ENCODE results near the gene BACH2. TPM values are rescaled to one million over a fixed set of nuclear protein-coding genes. Genes with fewer than 3 reads are reported as not detected.

Gene BACH2
- total and polyA plus RNA-seq, 2 of the 8 experiments (the other 6 are each of a cell fraction or from before 2014, with no cell fraction given) = 1.9 to 5.9 TPM

DNA sequence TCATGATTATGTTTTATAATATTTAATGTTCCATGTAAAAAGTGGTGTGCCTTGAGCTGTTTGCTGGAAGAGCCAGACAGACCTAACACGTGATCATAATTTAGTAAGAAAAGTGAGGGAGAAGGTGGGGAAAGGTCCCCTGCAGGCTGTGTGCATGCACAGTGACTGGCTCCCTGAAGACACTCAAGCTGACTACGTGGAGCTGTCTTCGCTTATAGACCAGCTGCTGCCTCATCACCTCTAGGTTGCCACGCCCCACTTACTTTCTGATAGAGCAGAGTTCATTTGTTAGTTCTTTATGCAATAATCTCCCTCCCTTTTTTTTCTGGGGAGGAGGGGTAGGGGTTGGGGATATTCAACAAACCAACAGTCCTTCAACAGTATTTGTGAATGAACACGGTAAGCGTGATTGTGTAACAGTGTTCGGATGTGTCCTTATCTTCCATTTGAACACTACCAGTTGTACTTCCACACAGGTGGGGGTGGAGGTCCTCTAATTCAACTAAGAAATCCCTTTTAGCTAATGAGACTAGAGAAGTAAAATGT lies 157.3 kb downstream of the BACH2 start:
- Histone ChIP-seq H2AK5ac (ENCODE audit: low read depth, low read length) (no peak overlapping the region), H3K23ac (ENCODE audit: insufficient read length) (no peak overlapping the region), H3K4ac (replicated peaks; ENCODE audit: insufficient read length, low read depth, low read length) (no peak overlapping the region), H2BK15ac (ENCODE audit: low read length) (no peak overlapping the region), H3K4me1 (replicated peaks in 1 of 4; ENCODE audit: control insufficient read depth in 3 of 4, insufficient read depth in 4 of 4, low read length in 3 of 4) (no peaks in the 10 kb centered on the region), H2BK120ac (replicated peaks; ENCODE audit: low read depth, low read length) (no peak overlapping the region), H3K27ac (ENCODE audit: low read depth, low read length) (no peak overlapping the region), H4K91ac (replicated peaks; ENCODE audit: insufficient read length, low read length) (no peak overlapping the region), H4K5ac (ENCODE audit: insufficient read length, low read depth, low read length) (no peak overlapping the region), H2BK20ac (ENCODE audit: low read length) (no peak overlapping the region), H3K4me3 (ENCODE audit: extremely low read depth in 1 of 4, insufficient read depth in 2 of 4, low read depth in 3 of 4, low read length in 4 of 4) (no peak overlapping the region), H3K27me3 (replicated peaks in 1 of 4; ENCODE audit: control insufficient read depth in 3 of 4, extremely low read depth in 1 of 4, insufficient read depth in 3 of 4, low read length in 3 of 4) (no peaks in the 10 kb centered on the region), H3K79me1 (ENCODE audit: low read depth, low read length) (no peaks in the 10 kb centered on the region), H3K9me3 (ENCODE audit: insufficient read depth in 2 of 2, low read depth in 1 of 2, low read length in 1 of 2) (no peaks in the 10 kb centered on the region), H3K23me2 (ENCODE audit: low read depth, low read length) (no peaks in the 10 kb centered on the region; the same call in 1 of the 2 replicates), H3K79me2 (ENCODE audit: control insufficient read depth in 1 of 2, insufficient read depth in 2 of 2, low read length in 2 of 2) (no peaks in the 10 kb centered on the region), H3K18ac (ENCODE audit: extremely low read depth, low read length) (no peak overlapping the region), H3K14ac (ENCODE audit: insufficient read length) (no peak overlapping the region), H3K56ac (replicated peaks; ENCODE audit: insufficient read length, low read depth, low read length) (no peak overlapping the region), H3K9ac (replicated peaks in 1 of 4; ENCODE audit: extremely low read depth in 1 of 4, low read depth in 3 of 4, low read length in 3 of 4) (no peak overlapping the region), H2BK5ac (ENCODE audit: low read depth, low read length) (no peak overlapping the region), H4K20me1 (replicated peaks in 1 of 2; ENCODE audit: control insufficient read depth in 1 of 2, insufficient read depth in 2 of 2, low read length in 2 of 2) (no peaks in the 10 kb centered on the region), H3K4me2 (ENCODE audit: insufficient read depth in 1 of 2, low read depth in 2 of 2, low read length in 2 of 2) (no peak overlapping the region), H2AFZ (ENCODE audit: low read length) (no peak overlapping the region), H3K36me3 (ENCODE audit: control insufficient read depth in 2 of 4, insufficient read depth in 4 of 4, low read length in 3 of 4) (no peaks in the 10 kb centered on the region), H4K8ac (ENCODE audit: extremely low read depth, insufficient read depth, low read length) (no peak overlapping the region), H2BK12ac (ENCODE audit: low read depth, low read length) (no peak overlapping the region)
- WGBS, 2 experiments (ENCODE audit: extremely low coverage in 1 of 2, insufficient coverage in 1 of 2, insufficient read length in 1 of 2, insufficient replicate concordance in 2 of 2, low coverage in 1 of 2, low lambda C conversion rate in 2 of 2, missing lambda C conversion rate in 1 of 2) = 93% methylated on average over 7 of the region's 7 CpGs; no CpG with 5 or more reads in 1 of the 2 experiments
- TF ChIP-seq RFX5 (IDR thresholded peaks at IDR 0.05; ENCODE audit: borderline replicate concordance, low read depth, low read length) (no peak), SAP30 (IDR thresholded peaks at IDR 0.05; ENCODE audit: insufficient read depth, insufficient replicate concordance, low read length) (no peak), HDAC6 (IDR thresholded peaks at IDR 0.05; ENCODE audit: low read depth, low read length) (no peak), CBX8 (IDR thresholded peaks at IDR 0.05; ENCODE audit: borderline replicate concordance, low read depth, low read length) (no peak), POU5F1 (IDR thresholded peaks at IDR 0.05; ENCODE audit: low read depth, low read length) (no peak)
- TF ChIP-seq, protein P1, sequence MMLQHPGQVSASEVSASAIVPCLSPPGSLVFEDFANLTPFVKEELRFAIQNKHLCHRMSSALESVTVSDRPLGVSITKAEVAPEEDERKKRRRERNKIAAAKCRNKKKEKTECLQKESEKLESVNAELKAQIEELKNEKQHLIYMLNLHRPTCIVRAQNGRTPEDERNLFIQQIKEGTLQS (IDR thresholded peaks at IDR 0.05; ENCODE audit: insufficient read depth, low read depth, low read length) = no peak
- TF ChIP-seq, protein P2, sequence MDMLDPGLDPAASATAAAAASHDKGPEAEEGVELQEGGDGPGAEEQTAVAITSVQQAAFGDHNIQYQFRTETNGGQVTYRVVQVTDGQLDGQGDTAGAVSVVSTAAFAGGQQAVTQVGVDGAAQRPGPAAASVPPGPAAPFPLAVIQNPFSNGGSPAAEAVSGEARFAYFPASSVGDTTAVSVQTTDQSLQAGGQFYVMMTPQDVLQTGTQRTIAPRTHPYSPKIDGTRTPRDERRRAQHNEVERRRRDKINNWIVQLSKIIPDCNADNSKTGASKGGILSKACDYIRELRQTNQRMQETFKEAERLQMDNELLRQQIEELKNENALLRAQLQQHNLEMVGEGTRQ (IDR thresholded peaks at IDR 0.05; ENCODE audit: low read length) = no peak
- DNase-seq (ENCODE audit: low read depth in 1 of 2, low spot score in 2 of 2) = no peak
- FAIRE-seq = no peak
- POLR2A ChIA-PET (ENCODE audit: partially characterized antibody) = no interaction called here
- CTCF ChIA-PET (ENCODE audit: partially characterized antibody) = interaction anchor here (0.6 to 1.5 kb wide), 7 partner anchors 9 to 919 kb away, joined by 3 to 4 read pairs (median 3); no protein-coding TSS in a partner anchor
